ENCODE results near the gene PXT1. TPM values are rescaled to one million over a fixed set of nuclear protein-coding genes. Genes with fewer than 3 reads are reported as not detected.

Gene PXT1
- total and polyA plus RNA-seq, 4 donors, result not detected

DNA sequence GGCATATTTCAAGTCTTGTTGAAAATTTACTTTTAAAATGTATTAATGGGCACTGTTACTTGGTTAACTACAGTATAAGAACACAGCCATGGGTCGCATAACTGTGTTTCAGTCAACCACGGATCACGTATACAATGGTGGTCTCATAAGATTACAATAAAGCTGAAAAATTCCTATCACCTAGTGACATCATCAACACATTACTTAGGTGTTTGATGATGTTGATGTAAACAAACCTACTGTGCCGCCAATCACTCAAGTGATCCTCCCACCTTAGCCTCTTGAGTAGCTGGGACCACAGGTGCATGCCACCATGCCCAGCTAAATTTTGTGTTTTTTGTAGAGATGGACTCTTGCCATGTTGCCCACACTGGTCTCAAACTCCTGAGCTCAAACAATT, 38.5 kb downstream of the PXT1 start:
- TF ChIP-seq FOXA1 (IDR thresholded peaks at IDR 0.05), result no peak
- no peak for TF ChIP-seq TAF1 (conservative IDR thresholded peaks at IDR 0.05)
- TF ChIP-seq, protein P1, sequence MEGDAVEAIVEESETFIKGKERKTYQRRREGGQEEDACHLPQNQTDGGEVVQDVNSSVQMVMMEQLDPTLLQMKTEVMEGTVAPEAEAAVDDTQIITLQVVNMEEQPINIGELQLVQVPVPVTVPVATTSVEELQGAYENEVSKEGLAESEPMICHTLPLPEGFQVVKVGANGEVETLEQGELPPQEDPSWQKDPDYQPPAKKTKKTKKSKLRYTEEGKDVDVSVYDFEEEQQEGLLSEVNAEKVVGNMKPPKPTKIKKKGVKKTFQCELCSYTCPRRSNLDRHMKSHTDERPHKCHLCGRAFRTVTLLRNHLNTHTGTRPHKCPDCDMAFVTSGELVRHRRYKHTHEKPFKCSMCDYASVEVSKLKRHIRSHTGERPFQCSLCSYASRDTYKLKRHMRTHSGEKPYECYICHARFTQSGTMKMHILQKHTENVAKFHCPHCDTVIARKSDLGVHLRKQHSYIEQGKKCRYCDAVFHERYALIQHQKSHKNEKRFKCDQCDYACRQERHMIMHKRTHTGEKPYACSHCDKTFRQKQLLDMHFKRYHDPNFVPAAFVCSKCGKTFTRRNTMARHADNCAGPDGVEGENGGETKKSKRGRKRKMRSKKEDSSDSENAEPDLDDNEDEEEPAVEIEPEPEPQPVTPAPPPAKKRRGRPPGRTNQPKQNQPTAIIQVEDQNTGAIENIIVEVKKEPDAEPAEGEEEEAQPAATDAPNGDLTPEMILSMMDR (IDR thresholded peaks at IDR 0.05; ENCODE audit: low read depth, low read length, missing input control), result no peak
- TF ChIP-seq, protein P2, sequence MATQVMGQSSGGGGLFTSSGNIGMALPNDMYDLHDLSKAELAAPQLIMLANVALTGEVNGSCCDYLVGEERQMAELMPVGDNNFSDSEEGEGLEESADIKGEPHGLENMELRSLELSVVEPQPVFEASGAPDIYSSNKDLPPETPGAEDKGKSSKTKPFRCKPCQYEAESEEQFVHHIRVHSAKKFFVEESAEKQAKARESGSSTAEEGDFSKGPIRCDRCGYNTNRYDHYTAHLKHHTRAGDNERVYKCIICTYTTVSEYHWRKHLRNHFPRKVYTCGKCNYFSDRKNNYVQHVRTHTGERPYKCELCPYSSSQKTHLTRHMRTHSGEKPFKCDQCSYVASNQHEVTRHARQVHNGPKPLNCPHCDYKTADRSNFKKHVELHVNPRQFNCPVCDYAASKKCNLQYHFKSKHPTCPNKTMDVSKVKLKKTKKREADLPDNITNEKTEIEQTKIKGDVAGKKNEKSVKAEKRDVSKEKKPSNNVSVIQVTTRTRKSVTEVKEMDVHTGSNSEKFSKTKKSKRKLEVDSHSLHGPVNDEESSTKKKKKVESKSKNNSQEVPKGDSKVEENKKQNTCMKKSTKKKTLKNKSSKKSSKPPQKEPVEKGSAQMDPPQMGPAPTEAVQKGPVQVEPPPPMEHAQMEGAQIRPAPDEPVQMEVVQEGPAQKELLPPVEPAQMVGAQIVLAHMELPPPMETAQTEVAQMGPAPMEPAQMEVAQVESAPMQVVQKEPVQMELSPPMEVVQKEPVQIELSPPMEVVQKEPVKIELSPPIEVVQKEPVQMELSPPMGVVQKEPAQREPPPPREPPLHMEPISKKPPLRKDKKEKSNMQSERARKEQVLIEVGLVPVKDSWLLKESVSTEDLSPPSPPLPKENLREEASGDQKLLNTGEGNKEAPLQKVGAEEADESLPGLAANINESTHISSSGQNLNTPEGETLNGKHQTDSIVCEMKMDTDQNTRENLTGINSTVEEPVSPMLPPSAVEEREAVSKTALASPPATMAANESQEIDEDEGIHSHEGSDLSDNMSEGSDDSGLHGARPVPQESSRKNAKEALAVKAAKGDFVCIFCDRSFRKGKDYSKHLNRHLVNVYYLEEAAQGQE (IDR thresholded peaks at IDR 0.05), result no peak
- TF ChIP-seq, protein P3, sequence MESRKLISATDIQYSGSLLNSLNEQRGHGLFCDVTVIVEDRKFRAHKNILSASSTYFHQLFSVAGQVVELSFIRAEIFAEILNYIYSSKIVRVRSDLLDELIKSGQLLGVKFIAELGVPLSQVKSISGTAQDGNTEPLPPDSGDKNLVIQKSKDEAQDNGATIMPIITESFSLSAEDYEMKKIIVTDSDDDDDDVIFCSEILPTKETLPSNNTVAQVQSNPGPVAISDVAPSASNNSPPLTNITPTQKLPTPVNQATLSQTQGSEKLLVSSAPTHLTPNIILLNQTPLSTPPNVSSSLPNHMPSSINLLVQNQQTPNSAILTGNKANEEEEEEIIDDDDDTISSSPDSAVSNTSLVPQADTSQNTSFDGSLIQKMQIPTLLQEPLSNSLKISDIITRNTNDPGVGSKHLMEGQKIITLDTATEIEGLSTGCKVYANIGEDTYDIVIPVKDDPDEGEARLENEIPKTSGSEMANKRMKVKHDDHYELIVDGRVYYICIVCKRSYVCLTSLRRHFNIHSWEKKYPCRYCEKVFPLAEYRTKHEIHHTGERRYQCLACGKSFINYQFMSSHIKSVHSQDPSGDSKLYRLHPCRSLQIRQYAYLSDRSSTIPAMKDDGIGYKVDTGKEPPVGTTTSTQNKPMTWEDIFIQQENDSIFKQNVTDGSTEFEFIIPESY (IDR thresholded peaks at IDR 0.05), result no peak
- TF ChIP-seq HNF4A (conservative IDR thresholded peaks at IDR 0.05), result no peak
- 95% methylated on average over 4 of the region's 4 CpGs for WGBS
- Histone ChIP-seq H3K36me3 (ENCODE audit: control insufficient read depth in 4 of 4, insufficient read depth in 3 of 4, low read depth in 1 of 4, low read length in 3 of 4) (no peaks in the 10 kb centered on the region), H3K27me3 (ENCODE audit: control insufficient read depth in 4 of 4, insufficient read depth in 4 of 4, low read length in 3 of 4) (no peaks in the 10 kb centered on the region), H3K27ac (ENCODE audit: low read depth in 1 of 2, low read length in 2 of 2) (no peak overlapping the region), H3K9me3 (ENCODE audit: control insufficient read depth in 4 of 4, low read length in 3 of 4) (no peaks in the 10 kb centered on the region), H3K4me3 (ENCODE audit: low read depth in 1 of 3, low read length in 3 of 3) (no peak overlapping the region), H3K4me1 (ENCODE audit: control insufficient read depth in 4 of 4, insufficient read depth in 4 of 4, low read length in 3 of 4) (no peaks in the 10 kb centered on the region), H3K9ac (ENCODE audit: low read depth in 1 of 2, low read length in 2 of 2) (no peak overlapping the region)
- no peak for DNase-seq (ENCODE audit: low spot score)

GRCh38 chr6:36402481-36402880, 40.2 kb downstream of the PXT1 start:
- no peak overlapping the region for H3K27ac ChIP-seq (ENCODE audit: low read depth in 1 of 2, low read length in 2 of 2)
- H3K4me3 ChIP-seq (ENCODE audit: low read depth in 1 of 3, low read length in 3 of 3), result no peak overlapping the region
- no peaks in the 10 kb centered on the region for H3K4me1 ChIP-seq (ENCODE audit: control insufficient read depth in 4 of 4, insufficient read depth in 4 of 4, low read length in 3 of 4)
- H3K36me3 ChIP-seq (ENCODE audit: control insufficient read depth in 4 of 4, insufficient read depth in 3 of 4, low read depth in 1 of 4, low read length in 3 of 4), result no peaks in the 10 kb centered on the region
- no peak for DNase-seq (ENCODE audit: low spot score)
- H3K27me3 ChIP-seq (ENCODE audit: control insufficient read depth in 4 of 4, insufficient read depth in 4 of 4, low read length in 3 of 4), result no peaks in the 10 kb centered on the region
- no peak overlapping the region for H3K9ac ChIP-seq (ENCODE audit: low read depth in 1 of 2, low read length in 2 of 2)
- TF ChIP-seq, protein P3 (IDR thresholded peaks at IDR 0.05), result no peak
- TF ChIP-seq EGR1 (IDR thresholded peaks at IDR 0.05; ENCODE audit: low read depth in 2 of 2) (no peak), FOXA1 (IDR thresholded peaks at IDR 0.05) (no peak), RAD21 (IDR thresholded peaks at IDR 0.05) (no peak), GABPA (IDR thresholded peaks at IDR 0.05 in 1 of 2, conservative IDR thresholded peaks at IDR 0.05 in 1 of 2) (no peak)
- TF ChIP-seq, protein P4, sequence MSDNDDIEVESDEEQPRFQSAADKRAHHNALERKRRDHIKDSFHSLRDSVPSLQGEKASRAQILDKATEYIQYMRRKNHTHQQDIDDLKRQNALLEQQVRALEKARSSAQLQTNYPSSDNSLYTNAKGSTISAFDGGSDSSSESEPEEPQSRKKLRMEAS (IDR thresholded peaks at IDR 0.05), result no peak
- TF ChIP-seq, protein P2 (IDR thresholded peaks at IDR 0.05), result no peak
- no peaks in the 10 kb centered on the region for H3K9me3 ChIP-seq (ENCODE audit: control insufficient read depth in 4 of 4, low read length in 3 of 4)
- 85% methylated on average over 3 of the region's 3 CpGs for WGBS
